Measurements from ENCODE around the gene PLXDC2. TPM values are rescaled to one million over a fixed set of nuclear protein-coding genes. Genes with fewer than 3 reads are reported as not detected.

PLXDC2 gene
- total RNA-seq, 6 experiments from 2014 or later = 4.1 to 6.5 (median 5.3) TPM

DNA sequence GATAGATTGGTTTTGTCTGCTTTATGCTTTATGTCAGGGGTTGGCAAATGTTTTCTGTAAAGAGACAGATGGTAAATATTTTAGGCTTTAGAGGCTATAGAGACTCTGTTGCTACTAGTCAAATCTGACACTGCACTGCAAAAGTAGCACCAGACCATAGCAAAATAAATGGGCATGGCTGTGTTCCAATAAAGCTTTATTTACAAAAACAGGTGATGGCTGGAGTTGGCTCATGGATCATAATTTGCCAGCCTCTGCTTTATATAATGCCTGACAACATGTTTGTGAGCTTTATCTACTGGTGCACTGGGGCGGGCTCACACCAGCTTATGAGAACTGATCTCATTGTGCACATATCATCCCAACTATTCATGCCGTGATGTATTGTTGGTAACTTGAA lies 120.1 kb downstream of the PLXDC2 start:
- DNase-seq (no peak), ATAC-seq (no peak)
- H3K4me3 ChIP-seq = no peak overlapping the region
- intact Hi-C loops (cut with DNase I) = no loop called here
- H3K27me3 ChIP-seq = no peaks in the 10 kb centered on the region
- no peaks in the 10 kb centered on the region for H3K36me3 ChIP-seq
- no peak overlapping the region for H3K27ac ChIP-seq
- WGBS (ENCODE audit: insufficient coverage, low coverage, low lambda C conversion rate, missing lambda C conversion rate) = no CpG with 5 or more reads among the region's 2 CpGs
- H3K9me3 ChIP-seq = no peaks in the 10 kb centered on the region
- no peak for TF ChIP-seq POLR2A (IDR thresholded peaks at IDR 0.05)
- TF ChIP-seq, protein P1, sequence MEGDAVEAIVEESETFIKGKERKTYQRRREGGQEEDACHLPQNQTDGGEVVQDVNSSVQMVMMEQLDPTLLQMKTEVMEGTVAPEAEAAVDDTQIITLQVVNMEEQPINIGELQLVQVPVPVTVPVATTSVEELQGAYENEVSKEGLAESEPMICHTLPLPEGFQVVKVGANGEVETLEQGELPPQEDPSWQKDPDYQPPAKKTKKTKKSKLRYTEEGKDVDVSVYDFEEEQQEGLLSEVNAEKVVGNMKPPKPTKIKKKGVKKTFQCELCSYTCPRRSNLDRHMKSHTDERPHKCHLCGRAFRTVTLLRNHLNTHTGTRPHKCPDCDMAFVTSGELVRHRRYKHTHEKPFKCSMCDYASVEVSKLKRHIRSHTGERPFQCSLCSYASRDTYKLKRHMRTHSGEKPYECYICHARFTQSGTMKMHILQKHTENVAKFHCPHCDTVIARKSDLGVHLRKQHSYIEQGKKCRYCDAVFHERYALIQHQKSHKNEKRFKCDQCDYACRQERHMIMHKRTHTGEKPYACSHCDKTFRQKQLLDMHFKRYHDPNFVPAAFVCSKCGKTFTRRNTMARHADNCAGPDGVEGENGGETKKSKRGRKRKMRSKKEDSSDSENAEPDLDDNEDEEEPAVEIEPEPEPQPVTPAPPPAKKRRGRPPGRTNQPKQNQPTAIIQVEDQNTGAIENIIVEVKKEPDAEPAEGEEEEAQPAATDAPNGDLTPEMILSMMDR (IDR thresholded peaks at IDR 0.05) = no peak
- H3K4me1 ChIP-seq = peaks cover 0 to 19% (median 5%) of the 10 kb centered on the region in 4 donors

DNA sequence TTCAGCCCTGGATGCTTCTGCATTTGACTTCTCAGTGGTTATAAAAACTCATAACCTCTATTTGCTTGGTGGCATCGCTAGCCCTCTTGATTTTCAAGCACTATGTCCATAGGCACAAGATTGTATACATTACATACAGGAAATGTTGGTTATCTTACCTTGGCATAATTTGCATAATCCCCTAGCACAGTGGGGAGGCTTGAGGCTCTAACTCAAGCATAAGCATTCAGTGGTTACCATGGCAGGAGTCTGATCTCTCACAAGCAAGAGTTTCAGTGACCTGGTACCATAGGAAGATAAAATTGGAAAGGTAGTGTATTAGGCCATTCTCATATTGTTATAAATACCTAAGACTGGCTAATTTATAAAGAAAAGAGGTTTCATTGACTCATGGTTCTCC lies 121.8 kb downstream of the PLXDC2 start:
- intact Hi-C loops (cut with DNase I) = no loop called here
- Histone ChIP-seq H3K36me3 (no peaks in the 10 kb centered on the region), H3K27me3 (no peaks in the 10 kb centered on the region)

DNA sequence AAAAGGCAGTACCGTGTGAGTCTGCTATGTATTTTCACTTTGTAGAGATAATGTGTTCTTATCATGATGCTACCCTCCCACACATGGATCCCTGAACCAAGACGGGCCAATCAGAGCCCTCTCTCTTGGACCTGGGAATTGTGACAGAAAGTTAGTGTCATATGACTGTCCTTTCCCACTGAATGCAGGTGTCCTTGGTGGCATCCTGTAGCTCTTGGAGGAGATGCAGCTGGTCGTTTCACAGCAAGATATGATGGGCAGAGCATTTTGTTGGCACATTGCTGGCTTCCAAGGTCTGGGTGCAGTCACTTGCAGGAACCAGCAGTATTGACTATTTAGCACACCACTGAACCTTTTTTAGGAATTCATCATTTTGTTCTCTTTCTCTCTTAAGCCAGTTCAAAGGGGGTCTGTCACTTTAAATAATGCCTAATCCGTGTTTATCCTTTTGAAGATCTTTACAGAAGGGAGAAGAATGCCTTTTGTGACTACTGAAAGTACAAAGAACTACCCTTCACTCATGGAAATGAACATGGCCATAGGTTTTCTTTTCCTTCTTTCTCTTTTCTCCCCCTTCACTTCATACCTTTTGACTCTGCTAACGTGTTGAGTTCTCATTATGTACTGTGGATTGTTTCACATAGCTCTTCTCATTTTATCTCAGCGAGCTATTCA lies 125.1 kb downstream of the PLXDC2 start:
- no peaks in the 10 kb centered on the region for H3K27me3 ChIP-seq
- H3K4me1 ChIP-seq = no peaks in the 10 kb centered on the region
- DNase-seq (no peak), ATAC-seq (no peak)
- 60% methylated on average over 4 of the region's 6 CpGs for WGBS (ENCODE audit: insufficient coverage, low coverage, low lambda C conversion rate, missing lambda C conversion rate)
- TF ChIP-seq, protein P1 (IDR thresholded peaks at IDR 0.05) = no peak
- intact Hi-C loops (cut with DNase I) = no loop called here
- no peaks in the 10 kb centered on the region for H3K9me3 ChIP-seq
- H3K27ac ChIP-seq = no peak overlapping the region
- H3K36me3 ChIP-seq = no peaks in the 10 kb centered on the region
- H3K4me3 ChIP-seq = no peak overlapping the region

More for the DNA sequence above, 121.8 kb downstream of the PLXDC2 start:
- Histone ChIP-seq H3K27ac (no peak overlapping the region), H3K4me1 (peaks cover 0 to 2% (median 0%) of the 10 kb centered on the region in 4 donors), H3K9me3 (no peaks in the 10 kb centered on the region), H3K4me3 (no peak overlapping the region)
- TF ChIP-seq, protein P1 (IDR thresholded peaks at IDR 0.05) = no peak
- no peak for TF ChIP-seq POLR2A (IDR thresholded peaks at IDR 0.05)
- WGBS (ENCODE audit: insufficient coverage, low coverage, low lambda C conversion rate, missing lambda C conversion rate) = 86% methylated on average over 1 of the region's 1 CpG
- DNase-seq = no peak
- no peak for ATAC-seq

DNA sequence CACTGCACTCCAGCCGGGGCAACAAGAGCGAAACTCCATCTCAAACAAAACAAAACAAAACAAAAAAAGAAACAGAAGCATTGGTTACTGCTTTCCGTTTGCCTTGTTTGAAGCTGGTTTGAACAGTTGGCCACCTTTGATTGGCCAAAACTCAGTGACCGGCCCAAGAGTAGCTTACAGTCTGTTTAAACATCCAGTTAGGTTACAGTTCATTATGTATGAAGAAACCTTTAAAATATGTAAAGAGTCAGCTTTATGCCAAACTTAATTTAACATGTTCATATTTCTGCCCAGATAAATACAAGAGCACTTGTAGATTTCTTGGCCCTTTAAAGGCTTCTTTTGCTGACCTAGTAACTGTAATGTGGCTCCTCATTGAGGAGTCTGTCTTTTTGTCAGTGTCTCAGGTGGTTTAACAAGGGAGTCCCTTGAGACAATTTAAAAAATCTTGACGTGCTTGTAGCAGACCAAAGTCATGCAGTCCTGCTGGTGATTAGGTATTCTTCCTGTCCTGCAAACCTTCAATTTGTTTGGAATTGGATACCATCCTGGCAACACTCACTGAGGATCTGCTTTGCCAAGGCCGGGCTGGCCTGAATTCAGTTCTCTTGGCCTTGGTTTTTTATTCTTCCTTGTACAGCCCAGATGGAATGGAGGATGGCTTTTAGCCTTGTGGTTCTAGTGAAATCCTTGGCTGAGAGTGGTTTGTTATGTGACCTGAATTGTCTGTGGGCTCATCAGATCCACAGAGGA lies 128.9 kb downstream of the PLXDC2 start:
- ATAC-seq (peak; percentile 59 to 84 (median 62)), DNase-seq (no peak)
- Histone ChIP-seq H3K4me3 (no peak overlapping the region), H3K9me3 (no peaks in the 10 kb centered on the region), H3K27me3 (no peaks in the 10 kb centered on the region), H3K36me3 (no peaks in the 10 kb centered on the region), H3K4me1 (no peaks in the 10 kb centered on the region), H3K27ac (no peak overlapping the region)
- intact Hi-C loops (cut with DNase I) = no loop called here
- TF ChIP-seq, protein P1 (IDR thresholded peaks at IDR 0.05) = no peak
- no peak for TF ChIP-seq POLR2A (IDR thresholded peaks at IDR 0.05)
- WGBS (ENCODE audit: insufficient coverage, low coverage, low lambda C conversion rate, missing lambda C conversion rate) = 55% methylated on average over 4 of the region's 6 CpGs
